Thoracic aorta (tissue), 2 donors: ENCODE measurements around the gene TBP. TPM values are rescaled to one million over a fixed set of nuclear protein-coding genes. Genes with fewer than 3 reads are reported as not detected.
"Not testable (repeated sequence)": the region's sequence is repeated elsewhere in the genome, so short reads cannot be mapped to it uniquely, and the experiment has no call there.

Experiments used
- ATAC-seq: fragments of 150-250 bp; one replicate; pipeline ENCODE4 v1.8.0; 2017; ENCODE audit warnings: low read depth; ENCODE audit not compliant: insufficient number of reproducible peaks, low FRiP score
- DNase-seq: peaks from one replicate; pipeline ENCODE4 v3.0.0-alpha.2; 2020; ENCODE audit warnings: low spot score
- H3K27ac ChIP-seq, 2 donors: fragments of 200-600 bp; sonication (generic); 1 replicate in 1 of 2; 2 replicates in 1 of 2; pipeline ENCODE4 v1.5.1; 2016; ENCODE audit warnings: mild to moderate bottlenecking in 2 of 2, moderate library complexity in 2 of 2
- H3K27me3 ChIP-seq: fragments of 200-600 bp; sonication (generic); replicated peaks from 2 replicates; pipeline ENCODE4 v1.6.0; 2016; ENCODE audit warnings: mild to moderate bottlenecking; ENCODE audit not compliant: insufficient read depth
- H3K36me3 ChIP-seq: fragments of 200-600 bp; sonication (generic); one replicate; pipeline ENCODE4 v1.5.1; 2016
- H3K4me1 ChIP-seq, 2 donors: fragments of 200-600 bp; sonication (generic); 1 replicate in 1 of 2; 2 replicates in 1 of 2; pipeline versions ENCODE4 v1.5.1 to v1.6.0; 2016; ENCODE audit warnings: low read depth in 2 of 2, mild to moderate bottlenecking in 1 of 2; ENCODE audit not compliant: control insufficient read depth in 1 of 2
- H3K4me3 ChIP-seq: fragments of 200-600 bp; sonication (generic); 2 replicates; pipeline ENCODE4 v1.5.1; 2016; ENCODE audit warnings: mild to moderate bottlenecking
- H3K9me3 ChIP-seq: fragments of 200-600 bp; sonication (generic); 2 replicates; pipeline ENCODE4 v1.5.1; 2016
- total RNA-seq, 2 donors: library from RNA; depleted of rRNA; stranded (reverse); fragments of >200 nt; gene quantifications; one replicate each; pipeline versions ENCODE4 v1.1.0 to v1.2.3, GENCODE V29; 2016
- TF ChIP-seq, protein P1 (sequence below): fragments of 200-600 bp; sonication (generic); IDR thresholded peaks from one replicate; pipeline ENCODE4 v1.5.1; 2019; ENCODE audit warnings: antibody characterized with exemption

The TBP gene
- 10 to 100 TPM in 1 of 2 donors, 1 to 10 TPM in 1; 8.0 to 16.6 TPM for total RNA-seq

GRCh38 chr6:170554013-170554795 is at the start of gene TBP:
Gene TBP, plus strand, starts transcription at chr6:170554369. Its CDS starts 2,661 bp downstream, at chr6:170557030.
- Histone ChIP-seq H3K9me3 (no peaks in the 10 kb centered on the region), H3K4me1 (peaks cover 27 to 49% of the 10 kb centered on the region in 2 donors), H3K4me3 (peak within 1 kb of the TSS; percentile 94), H3K27me3 (no peaks in the 10 kb centered on the region), H3K36me3 (no peaks in the 10 kb centered on the region), H3K27ac (peak within 1 kb of the TSS; percentile 88 to 93)
- TF ChIP-seq, protein P1, sequence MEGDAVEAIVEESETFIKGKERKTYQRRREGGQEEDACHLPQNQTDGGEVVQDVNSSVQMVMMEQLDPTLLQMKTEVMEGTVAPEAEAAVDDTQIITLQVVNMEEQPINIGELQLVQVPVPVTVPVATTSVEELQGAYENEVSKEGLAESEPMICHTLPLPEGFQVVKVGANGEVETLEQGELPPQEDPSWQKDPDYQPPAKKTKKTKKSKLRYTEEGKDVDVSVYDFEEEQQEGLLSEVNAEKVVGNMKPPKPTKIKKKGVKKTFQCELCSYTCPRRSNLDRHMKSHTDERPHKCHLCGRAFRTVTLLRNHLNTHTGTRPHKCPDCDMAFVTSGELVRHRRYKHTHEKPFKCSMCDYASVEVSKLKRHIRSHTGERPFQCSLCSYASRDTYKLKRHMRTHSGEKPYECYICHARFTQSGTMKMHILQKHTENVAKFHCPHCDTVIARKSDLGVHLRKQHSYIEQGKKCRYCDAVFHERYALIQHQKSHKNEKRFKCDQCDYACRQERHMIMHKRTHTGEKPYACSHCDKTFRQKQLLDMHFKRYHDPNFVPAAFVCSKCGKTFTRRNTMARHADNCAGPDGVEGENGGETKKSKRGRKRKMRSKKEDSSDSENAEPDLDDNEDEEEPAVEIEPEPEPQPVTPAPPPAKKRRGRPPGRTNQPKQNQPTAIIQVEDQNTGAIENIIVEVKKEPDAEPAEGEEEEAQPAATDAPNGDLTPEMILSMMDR, result no peak
- ATAC-seq, result peak; percentile 98
- DNase-seq, result peak; percentile 94

GRCh38 chr6:170504479-170504878 is 49.7 kb upstream of the TBP start:
- no peaks in the 10 kb centered on the region for H3K4me1 ChIP-seq
- H3K27me3 ChIP-seq, result no peaks in the 10 kb centered on the region
- no peaks in the 10 kb centered on the region for H3K9me3 ChIP-seq
- no peak overlapping the region for H3K27ac ChIP-seq
- DNase-seq (no peak), ATAC-seq (no peak)
- no peaks in the 10 kb centered on the region for H3K36me3 ChIP-seq
- H3K4me3 ChIP-seq, result no peak overlapping the region
- TF ChIP-seq, protein P1, result no peak

DNA sequence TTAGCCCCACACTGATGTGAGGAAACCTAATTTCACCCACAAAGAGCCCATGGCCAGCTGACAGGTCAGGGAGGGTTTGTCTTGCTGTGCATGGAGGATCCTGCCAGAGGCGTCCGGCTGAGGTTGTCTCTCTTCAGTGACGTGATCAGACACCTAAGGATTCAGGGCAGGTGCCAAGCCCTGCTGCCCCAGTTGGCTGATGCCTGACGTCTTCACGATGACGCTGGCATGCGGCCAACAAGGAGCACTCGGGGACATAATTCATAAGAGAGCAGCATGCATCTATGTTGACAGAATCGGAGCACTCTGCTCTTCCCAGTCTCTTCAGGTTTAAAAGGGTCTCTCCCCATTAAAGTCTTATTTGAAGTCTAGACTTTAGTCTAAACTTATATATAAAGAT is 48.9 kb upstream of the TBP start:
- DNase-seq, result no peak
- Histone ChIP-seq H3K4me1 (no peaks in the 10 kb centered on the region), H3K4me3 (no peak overlapping the region), H3K27me3 (no peaks in the 10 kb centered on the region), H3K27ac (no peak overlapping the region), H3K9me3 (no peaks in the 10 kb centered on the region), H3K36me3 (no peaks in the 10 kb centered on the region)
- ATAC-seq, result no peak
- TF ChIP-seq, protein P1, result no peak

DNA sequence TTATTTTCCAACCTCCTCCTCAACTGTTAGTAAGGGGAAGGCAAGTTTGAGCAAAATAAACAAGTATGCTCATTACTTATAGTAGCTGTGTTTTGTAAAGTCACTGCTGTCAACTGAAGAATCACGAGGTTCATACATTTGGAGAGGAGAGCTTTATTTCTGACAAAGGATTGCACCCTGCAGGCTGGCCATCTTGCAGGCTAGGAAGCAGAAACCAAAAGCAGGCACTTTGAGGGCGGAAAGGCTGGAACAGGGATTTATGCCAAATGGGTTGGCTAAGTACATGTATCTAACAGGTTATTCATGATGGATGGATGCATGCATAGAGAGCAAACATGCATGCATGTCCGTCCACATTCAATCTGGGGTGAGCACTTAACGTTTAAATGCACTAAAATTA is 47.7 kb upstream of the TBP start:
- TF ChIP-seq, protein P1, result no peak
- Histone ChIP-seq H3K4me1 (no peaks in the 10 kb centered on the region), H3K4me3 (no peak overlapping the region), H3K36me3 (no peaks in the 10 kb centered on the region), H3K9me3 (no peaks in the 10 kb centered on the region), H3K27me3 (no peaks in the 10 kb centered on the region), H3K27ac (no peak overlapping the region)
- ATAC-seq, result no peak
- DNase-seq, result no peak

DNA sequence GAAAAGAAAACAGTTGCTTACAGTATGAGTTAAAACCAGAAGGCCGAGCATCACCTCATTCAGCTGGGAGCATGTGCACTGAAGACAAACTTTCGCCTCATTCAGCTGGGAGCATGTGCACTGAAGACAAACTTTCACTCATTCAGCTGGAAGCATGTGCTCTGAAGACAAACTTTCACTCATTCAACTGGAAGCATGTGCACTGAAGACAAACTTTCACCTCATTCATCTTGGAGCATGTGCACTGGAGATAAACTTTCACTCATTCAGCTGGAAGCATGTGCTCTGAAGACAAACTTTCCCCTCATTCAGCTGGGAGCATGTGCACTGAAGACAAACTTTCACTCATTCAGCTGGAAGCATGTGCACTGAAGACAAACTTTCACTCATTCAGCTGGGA is 46.4 kb upstream of the TBP start:
- H3K27ac ChIP-seq, H3K4me1 ChIP-seq, ATAC-seq, H3K4me3 ChIP-seq, H3K27me3 ChIP-seq, DNase-seq, H3K9me3 ChIP-seq, H3K36me3 ChIP-seq: not testable (repeated sequence)

- H3K9me3 ChIP-seq, DNase-seq, H3K36me3 ChIP-seq, H3K4me3 ChIP-seq, ATAC-seq, H3K27ac ChIP-seq, H3K4me1 ChIP-seq, H3K27me3 ChIP-seq: not testable (repeated sequence)
Observed at GRCh38 chr6:170508275-170508674, 45.9 kb upstream of the TBP start.

GRCh38 chr6:170508892-170509722 is 45.1 kb upstream of the TBP start:
- H3K27ac ChIP-seq, DNase-seq, H3K27me3 ChIP-seq, H3K4me3 ChIP-seq, ATAC-seq, H3K4me1 ChIP-seq, H3K36me3 ChIP-seq, H3K9me3 ChIP-seq: not testable (repeated sequence)
